HepG2 (cell line): ENCODE measurements around the gene ABCC12. TPM values are rescaled to one million over a fixed set of nuclear protein-coding genes. Genes with fewer than 3 reads are reported as not detected.

ENCODE experiments used
- ARID5B ChIP-seq: IDR thresholded peaks from 2 replicates; pipeline ENCODE4 v1.4.0; 2020; ENCODE audit warnings: mild to moderate bottlenecking, missing genetic modification reagents
- HIVEP1 ChIP-seq: sonication (generic); formaldehyde crosslinking; IDR thresholded peaks from 2 replicates; pipeline ENCODE4 v1.4.0; 2020; ENCODE audit warnings: mild to moderate bottlenecking, missing genetic modification reagents
- JUND ChIP-seq: sonication (generic); formaldehyde crosslinking; IDR thresholded peaks from 2 replicates; pipeline ENCODE4 v1.8.0; 2022; ENCODE audit warnings: mild to moderate bottlenecking, missing genetic modification reagents
- KAT2B ChIP-seq: fragments of 150-350 bp; IDR thresholded peaks from 2 replicates; pipeline ENCODE4 v1.6.1; 2014; ENCODE audit warnings: low read depth, low read length, borderline replicate concordance
- NFKB2 ChIP-seq: sonication (generic); formaldehyde crosslinking; IDR thresholded peaks from 2 replicates; pipeline ENCODE4 v1.4.0; 2020; ENCODE audit warnings: missing genetic modification reagents, borderline replicate concordance
- PAWR ChIP-seq: sonication (generic); formaldehyde crosslinking; IDR thresholded peaks from 2 replicates; pipeline ENCODE4 v1.4.0; 2020; ENCODE audit warnings: missing genetic modification reagents, mild to moderate bottlenecking, borderline replicate concordance
- POLR2A ChIP-seq, 2 experiments: IDR thresholded peaks; 2 replicates each; pipeline ENCODE4 v1.6.1; 2011; ENCODE audit warnings: low read depth in 2 of 2, low read length in 2 of 2, mild to moderate bottlenecking in 1 of 2, moderate library complexity in 1 of 2; ENCODE audit not compliant: insufficient read depth in 1 of 2
- SRY ChIP-seq: sonication (generic); formaldehyde crosslinking; IDR thresholded peaks from 2 replicates; pipeline ENCODE4 v1.8.0; 2022; ENCODE audit warnings: mild to moderate bottlenecking, missing genetic modification reagents
- STAT6 ChIP-seq: sonication (generic); formaldehyde crosslinking; IDR thresholded peaks from 2 replicates; pipeline ENCODE4 v1.4.0; 2020; ENCODE audit warnings: missing genetic modification reagents, mild to moderate bottlenecking, borderline replicate concordance
- THYN1 ChIP-seq: sonication (generic); formaldehyde crosslinking; IDR thresholded peaks from 2 replicates; pipeline ENCODE4 v1.8.1; 2023; ENCODE audit warnings: low read depth, mild to moderate bottlenecking, moderate library complexity, missing genetic modification reagents, borderline replicate concordance
- U2AF2 ChIP-seq: fragments of 200-400 bp; formaldehyde crosslinking; IDR thresholded peaks from 2 replicates; pipeline ENCODE4 v1.6.1; 2017; ENCODE audit warnings: low read depth, mild to moderate bottlenecking, low read length
- ZBTB37 ChIP-seq: sonication (generic); formaldehyde crosslinking; IDR thresholded peaks from 2 replicates; pipeline ENCODE4 v1.4.0; 2020; ENCODE audit warnings: mild to moderate bottlenecking, missing genetic modification reagents
- ZNF281 ChIP-seq: sonication (generic); formaldehyde crosslinking; IDR thresholded peaks from 2 replicates; pipeline ENCODE4 v1.4.0; 2020; ENCODE audit warnings: missing genetic modification reagents, borderline replicate concordance
- ZNF282 ChIP-seq: fragments of 450-650 bp; IDR thresholded peaks from 2 replicates; pipeline ENCODE4 v1.6.1; 2018; ENCODE audit not compliant: partially characterized antibody
- ZNF570 ChIP-seq: sonication (generic); formaldehyde crosslinking; IDR thresholded peaks from 2 replicates; pipeline ENCODE4 v1.4.0; 2020; ENCODE audit warnings: mild to moderate bottlenecking, missing genetic modification reagents, borderline replicate concordance
- ZNF740 ChIP-seq: sonication (generic); formaldehyde crosslinking; IDR thresholded peaks from 2 replicates; pipeline ENCODE4 v1.4.0; 2020; ENCODE audit warnings: missing genetic modification reagents
- ZNF781 ChIP-seq: sonication (generic); formaldehyde crosslinking; IDR thresholded peaks from 2 replicates; pipeline ENCODE4 v1.5.1; 2020; ENCODE audit warnings: borderline replicate concordance, mild to moderate bottlenecking, missing genetic modification reagents; ENCODE audit errors: not compliant biosample characterization
- polyA plus RNA-seq, 8 experiments: library from polyadenylated mRNA; depleted of rRNA in 3 of 8; stranded (reverse) in 7 of 8; unstranded in 1 of 8; fragments of >200 nt; fragmentation: Illumina TruSeq in 4 of 8; extraction: Trizol in 4 of 8; gene quantifications; 2 replicates each; pipeline versions ENCODE4 v1.2.1 to v1.2.3, GENCODE V29; 2011 to 2016; ENCODE audit warnings: low read depth in 4 of 8, missing spikeins in 1 of 8, mixed read lengths in 1 of 8; ENCODE audit not compliant: insufficient read depth in 1 of 8
- total RNA-seq, 5 experiments: library from RNA; depleted of rRNA; stranded (reverse); fragments of >200 nt; fragmentation: Illumina TruSeq; extraction: Trizol; gene quantifications; 2 replicates each; pipeline ENCODE4 v1.2.3, GENCODE V29; 2016; ENCODE audit warnings: low read depth in 1 of 5

ABCC12 gene
- total and polyA plus RNA-seq, 2 of the 13 experiments (the other 11 are each of a cell fraction or from before 2014, with no cell fraction given) = not detected

GRCh38 chr16:48203974-48204824 is 48.4 kb upstream of the ABCC12 start (continued):
- TF ChIP-seq ARID5B (peak; percentile 99), ZNF282 (no peak), U2AF2 (no peak), NFKB2 (CRISPR knock-in tag) (no peak), HIVEP1 (CRISPR knock-in tag) (no peak), PAWR (CRISPR knock-in tag) (no peak), ZBTB37 (CRISPR knock-in tag) (no peak), JUND (CRISPR knock-in tag) (peak; percentile 88), POLR2A (IDR thresholded peaks at IDR 0.05; ENCODE audit: insufficient read depth in 1 of 2, low read depth in 2 of 2, low read length in 2 of 2) (peak; percentile 66 to 77), KAT2B (no peak), STAT6 (CRISPR knock-in tag) (no peak), ZNF281 (CRISPR knock-in tag) (peak; percentile 73; the same call in 1 of the 2 replicates), SRY (CRISPR knock-in tag) (no peak; the same call in 1 of the 2 replicates), ZNF781 (CRISPR knock-in tag) (peak; percentile 66), ZNF570 (CRISPR knock-in tag) (no peak), THYN1 (CRISPR knock-in tag) (no peak), ZNF740 (CRISPR knock-in tag) (no peak)
